Hypothalamus (tissue), 51 donors: ENCODE results near the gene TCF7.

Experiments used
- DNase-seq, 51 donors: peaks; one replicate each; lab custom pipeline; 2025; lab: John Stamatoyannopoulos, UW

The TCF7 gene

GRCh38 chr5:134174841-134175839 is 60.7 kb downstream of the TCF7 start:
- DNase-seq, result no peak

- DNase-seq, result peak in 7 of 51 donors; percentile 28 to 49 (median 40)
Observed at GRCh38 chr5:134175921-134176510, 61.5 kb downstream of the TCF7 start.

- peak; percentile 46 to 95 (median 76) for DNase-seq
Observed at GRCh38 chr5:134176511-134177368, 62.3 kb downstream of the TCF7 start, which contains the start of gene SKP1. Gene SKP1 (minus strand): TSS chr5:134176950. CDS start chr5:134174022, 2,928 bp downstream.

GRCh38 chr5:134177369-134178095 is 63.1 kb downstream of the TCF7 start:
- DNase-seq, result peak in 15 of 51 donors; percentile 6 to 82 (median 64)

- peak in 1 of 51 donors; percentile 6 for DNase-seq
Observed at GRCh38 chr5:134178096-134178419, 63.6 kb downstream of the TCF7 start.

- DNase-seq, result no peak
Observed at GRCh38 chr5:134183481-134183880, 69.0 kb downstream of the TCF7 start.

GRCh38 chr5:134184155-134185135 is 70.0 kb downstream of the TCF7 start:
- peak in 43 of 51 donors; percentile 7 to 77 (median 35) for DNase-seq

- no peak for DNase-seq
Observed at GRCh38 chr5:134188092-134188491, 73.6 kb downstream of the TCF7 start.

- no peak for DNase-seq
Observed at GRCh38 chr5:134189031-134189430, 74.5 kb downstream of the TCF7 start.

GRCh38 chr5:134195666-134196065 is 81.2 kb downstream of the TCF7 start:
- no peak for DNase-seq
